Right cardiac atrium (tissue), 5 donors: ENCODE results near the gene TIAM2. TPM values are rescaled to one million over a fixed set of nuclear protein-coding genes. Genes with fewer than 3 reads are reported as not detected.
A peak's percentile ranks its signal among the peaks of the same experiment; 100 is the strongest.

Experiments
- ATAC-seq, 2 donors: fragments of 200-7000 bp; cut with Tn5 transposase; one replicate each; pipeline versions ENCODE4 v1.8.0 to v1.9.1; 2020; ENCODE audit warnings: moderate library complexity in 2 of 2, mild to moderate bottlenecking in 1 of 2
- DNase-seq, 3 donors: peaks; one replicate each; pipeline ENCODE4 v3.0.0-alpha.2; 2020
- H3K27ac ChIP-seq: one replicate; pipeline ENCODE4 v1.5.1; 2013; ENCODE audit warnings: mild to moderate bottlenecking, low read length, control low read depth, moderate library complexity
- H3K27me3 ChIP-seq: one replicate; pipeline ENCODE4 v1.6.1; 2013; ENCODE audit not compliant: control insufficient read depth, insufficient read depth
- H3K4me1 ChIP-seq: one replicate; pipeline ENCODE4 v1.6.1; 2013; ENCODE audit warnings: low read length; ENCODE audit not compliant: control insufficient read depth, insufficient read depth
- H3K4me3 ChIP-seq: one replicate; pipeline ENCODE4 v1.5.1; 2013; ENCODE audit warnings: low read length, control low read depth
- H3K9me3 ChIP-seq: one replicate; pipeline ENCODE4 v1.6.1; 2013; ENCODE audit warnings: low read length; ENCODE audit not compliant: control insufficient read depth
- WGBS: extraction: QIAGEN DNeasy Blood & Tissue Kit; methylation state at CpG from one replicate; pipeline ENCODE4 v1.1.7; 2013; 5-methylcytosine and 5-hydroxymethylcytosine counted together
- intact Hi-C, 4 donors: fragments of 100-400 bp; cut with DNase I; formaldehyde crosslinking; loops; one replicate each; pipeline versions ENCODE4 v1.11.0 to v1.14.0; 2022 to 2023
- polyA plus RNA-seq: library from polyadenylated mRNA; stranded (reverse); fragments of 200-250 nt; gene quantifications from one replicate; pipeline ENCODE4 v1.2.3, GENCODE V29; 2013
- total RNA-seq, 4 donors: library from RNA; stranded (reverse); fragmentation: NEBNext Ultra II Directional; extraction: Animal tissue kit (Norgen Biotek cat#: 25700); gene quantifications; one replicate each; pipeline ENCODE4 v1.2.1, GENCODE V29; 2021
- donor health status: healthy with polysubstance abuse.
- donor health status: DM: no; HTN: yes; CAD: no.
- donor health status: DM: no; HTN: no; CAD: no.
- donor health status: DM: no; HTN: yes; CAD: no; lungs with severe emphysema.
- donor health status: DM: yes; HTN: yes; CAD: no.

Gene TIAM2
- total and polyA plus RNA-seq, 5 donors = 6.6 to 13.9 (median 11.8) TPM

DNA sequence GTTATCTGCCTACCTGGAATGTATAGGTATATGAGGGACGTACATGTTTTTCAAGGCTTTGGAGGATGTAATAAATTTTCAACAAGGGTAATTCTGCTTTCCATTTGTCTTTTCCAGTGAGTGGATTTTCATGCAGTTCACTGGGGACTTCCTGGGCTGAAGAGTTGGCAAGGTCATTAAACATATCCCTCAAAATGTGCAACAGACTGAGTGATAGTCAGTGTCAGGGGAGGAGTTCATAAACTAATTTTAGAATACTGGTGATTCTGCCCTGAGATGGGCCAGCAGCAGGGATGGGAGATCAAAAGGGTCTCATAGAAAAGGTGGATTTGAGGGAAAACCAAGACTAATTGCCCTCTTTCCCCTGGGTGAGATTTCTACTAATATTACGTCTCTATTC, 146.4 kb downstream of the TIAM2 start:
- WGBS = 77% methylated on average over 2 of the region's 2 CpGs
- Histone ChIP-seq H3K4me3 (no peak overlapping the region), H3K27ac (no peak overlapping the region), H3K9me3 (no peaks in the 10 kb centered on the region), H3K4me1 (peaks cover 3% of the 10 kb centered on the region), H3K27me3 (no peaks in the 10 kb centered on the region)
- DNase-seq = no peak
- intact Hi-C loops = no loop called here
- ATAC-seq = peak in 1 of 2 donors; percentile 53

DNA sequence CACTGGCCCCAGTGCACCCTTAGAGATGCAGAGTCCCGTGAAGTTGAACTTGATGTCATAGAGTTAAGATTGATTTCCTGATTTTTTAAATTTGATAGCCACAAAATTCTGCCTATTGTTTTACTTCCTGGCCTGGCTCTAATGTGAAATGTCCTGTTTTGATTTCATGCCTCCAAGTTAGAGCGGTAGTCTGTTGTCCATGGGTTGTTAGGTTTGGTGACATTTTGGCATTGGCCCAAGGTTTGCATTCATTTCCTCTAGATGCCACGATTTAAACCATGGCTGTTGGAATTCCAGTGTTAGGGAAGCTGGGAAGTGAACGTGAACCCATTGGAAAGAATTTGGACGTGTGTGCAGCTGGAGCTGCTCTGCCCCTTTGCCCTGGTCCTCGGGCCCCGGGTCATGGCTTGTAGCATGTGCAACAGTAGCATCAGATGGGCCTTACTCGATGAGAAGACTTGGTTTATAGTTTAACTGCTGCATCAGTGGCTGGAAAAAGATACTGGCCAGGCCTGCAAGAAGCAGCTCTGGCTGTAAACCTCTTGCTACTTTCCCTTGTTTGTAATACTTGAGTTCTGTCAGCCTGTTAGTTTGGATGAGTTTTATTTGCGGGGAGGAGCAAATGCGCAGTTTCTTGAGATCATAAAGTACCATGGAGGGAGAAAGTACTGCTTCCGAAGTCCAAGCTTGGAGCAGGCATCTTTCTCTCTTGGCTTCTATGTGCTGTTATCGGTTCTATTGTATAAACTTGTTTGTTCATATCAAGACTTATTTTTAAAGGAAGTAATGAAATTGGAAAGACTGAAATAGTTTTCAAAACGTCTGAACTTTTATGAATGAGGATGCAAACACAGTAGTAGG, 147.3 kb downstream of the TIAM2 start:
- DNase-seq (no peak), ATAC-seq (peak; percentile 36 to 57)
- H3K27me3 ChIP-seq = no peaks in the 10 kb centered on the region
- H3K4me1 ChIP-seq = peaks cover 3% of the 10 kb centered on the region
- intact Hi-C loops = no loop called here
- H3K9me3 ChIP-seq = no peaks in the 10 kb centered on the region
- WGBS = 40% methylated on average over 13 of the region's 13 CpGs
- peak overlapping the region; percentile 67 for H3K27ac ChIP-seq
- H3K4me3 ChIP-seq = peak overlapping the region; percentile 34

DNA sequence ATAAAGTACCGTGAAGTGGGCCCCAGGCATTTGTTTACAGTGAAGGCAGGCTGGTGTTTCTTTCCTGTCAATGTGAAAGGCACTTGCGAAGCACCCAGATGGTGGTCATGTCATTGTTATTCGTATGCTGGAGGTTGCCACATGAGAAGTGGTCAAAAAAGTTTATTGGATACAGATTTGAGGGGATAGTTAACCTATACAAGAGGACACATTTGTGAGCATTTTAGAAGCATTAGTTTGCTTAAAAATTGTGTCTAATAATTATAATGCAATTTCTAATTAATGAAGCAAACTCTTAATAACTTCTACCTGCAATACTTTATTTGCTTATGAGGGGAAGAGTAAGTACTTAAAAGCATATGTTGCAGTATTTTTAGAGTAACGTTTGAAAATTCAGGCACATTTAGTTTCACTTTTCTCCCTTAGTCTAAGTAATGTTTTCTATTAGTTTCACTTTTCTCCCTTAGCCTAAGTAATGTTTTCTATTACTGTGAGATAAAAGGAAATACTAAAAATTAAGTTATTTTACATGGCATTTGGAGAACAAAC, 148.0 kb downstream of the TIAM2 start:
- intact Hi-C loops = no loop called here
- Histone ChIP-seq H3K4me3 (peak overlapping the region; percentile 34), H3K27me3 (no peaks in the 10 kb centered on the region), H3K27ac (peak overlapping the region; percentile 67), H3K9me3 (no peaks in the 10 kb centered on the region), H3K4me1 (peaks cover 3% of the 10 kb centered on the region)
- no peak for DNase-seq
- ATAC-seq = no peak
- WGBS = 24% methylated on average over 4 of the region's 4 CpGs

DNA sequence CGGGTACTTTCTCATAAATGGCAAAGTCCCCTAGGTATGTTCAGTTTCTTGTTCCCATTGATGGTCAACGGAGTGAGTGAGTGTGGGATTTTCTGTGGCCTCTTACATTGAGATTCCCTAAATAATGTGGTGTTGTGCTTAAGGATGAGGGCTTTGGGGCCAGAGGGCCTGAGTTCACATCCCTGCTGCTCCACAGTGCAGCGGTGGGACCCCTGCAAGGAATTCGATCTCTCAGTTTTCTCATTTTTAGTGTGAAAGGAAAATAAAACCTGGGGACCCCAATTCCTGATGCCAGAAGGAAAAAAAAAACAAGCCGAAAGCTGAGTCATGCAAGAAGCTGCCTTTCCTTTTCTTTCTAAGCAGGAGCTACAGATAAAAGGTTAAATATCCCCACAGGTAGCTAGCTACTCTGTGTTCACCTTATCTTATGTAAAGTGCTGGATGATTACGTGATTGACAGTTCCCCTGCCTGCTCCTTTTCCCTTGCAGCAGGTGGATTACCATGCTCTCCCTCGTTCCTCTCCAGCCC, 148.5 kb downstream of the TIAM2 start:
- Histone ChIP-seq H3K27ac (no peak overlapping the region), H3K9me3 (no peaks in the 10 kb centered on the region), H3K27me3 (no peaks in the 10 kb centered on the region), H3K4me3 (peak overlapping the region; percentile 34), H3K4me1 (peaks cover 3% of the 10 kb centered on the region)
- intact Hi-C loops = no loop called here
- WGBS = 70% methylated on average over 7 of the region's 7 CpGs
- ATAC-seq (no peak), DNase-seq (no peak)

DNA sequence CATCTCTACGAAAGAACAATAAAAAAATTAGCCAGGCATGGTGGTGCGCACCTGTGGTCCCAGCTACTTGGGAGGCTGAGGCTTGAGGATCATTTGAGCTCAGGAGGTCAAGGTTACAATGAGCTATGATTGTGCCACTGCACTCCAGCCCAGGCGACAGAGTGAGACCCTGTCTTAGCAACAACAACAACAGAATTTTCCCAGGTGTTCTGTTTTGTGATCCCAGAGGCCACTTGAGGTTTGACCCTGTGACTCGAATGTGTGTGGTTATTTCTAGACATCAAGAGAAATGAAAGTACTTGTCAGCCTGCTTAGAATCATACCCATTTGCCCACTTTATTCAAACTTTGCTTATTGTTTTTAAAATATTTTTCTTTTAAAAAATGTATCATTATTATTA, 151.1 kb downstream of the TIAM2 start:
- no peaks in the 10 kb centered on the region for H3K9me3 ChIP-seq
- ATAC-seq (no peak), DNase-seq (no peak)
- H3K4me1 ChIP-seq = peaks cover 3% of the 10 kb centered on the region
- H3K4me3 ChIP-seq = no peak overlapping the region
- H3K27me3 ChIP-seq = no peaks in the 10 kb centered on the region
- H3K27ac ChIP-seq = no peak overlapping the region
- intact Hi-C loops = no loop called here
- WGBS = 94% methylated on average over 4 of the region's 4 CpGs

DNA sequence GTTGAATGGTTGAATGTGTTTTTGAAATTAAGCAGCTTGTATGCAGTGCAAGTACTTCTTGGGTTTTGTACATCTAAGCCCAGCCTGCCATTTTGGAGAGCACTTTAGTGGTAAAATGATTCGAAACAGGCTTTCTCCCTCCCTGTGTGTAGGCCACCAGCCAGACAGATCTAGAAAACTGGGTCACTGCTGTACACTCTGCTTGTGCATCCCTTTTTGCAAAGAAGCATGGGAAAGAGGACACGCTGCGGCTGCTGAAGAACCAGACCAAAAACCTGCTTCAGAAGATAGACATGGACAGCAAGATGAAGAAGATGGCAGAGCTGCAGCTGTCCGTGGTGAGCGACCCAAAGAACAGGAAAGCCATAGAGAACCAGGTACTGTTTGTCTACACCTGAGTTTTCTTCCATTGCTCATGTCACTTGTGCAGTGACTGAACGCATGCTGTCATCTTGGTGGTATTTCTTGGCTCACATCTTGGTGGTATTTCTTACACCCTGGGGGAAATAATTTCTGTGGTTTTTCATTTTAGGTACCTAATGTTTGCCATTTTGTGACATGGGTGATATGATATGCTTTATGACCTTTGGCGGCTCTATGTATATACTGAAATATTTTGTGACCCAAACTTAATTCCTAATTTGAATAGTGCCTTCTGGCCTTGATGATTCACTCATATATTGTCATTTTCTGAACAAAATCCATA, 153.0 kb downstream of the TIAM2 start:
- intact Hi-C loops = no loop called here
- Histone ChIP-seq H3K9me3 (no peaks in the 10 kb centered on the region), H3K27me3 (no peaks in the 10 kb centered on the region), H3K4me1 (no peaks in the 10 kb centered on the region), H3K27ac (no peak overlapping the region), H3K4me3 (no peak overlapping the region)
- WGBS = 91% methylated on average over 7 of the region's 7 CpGs
- DNase-seq (no peak), ATAC-seq (no peak)

DNA sequence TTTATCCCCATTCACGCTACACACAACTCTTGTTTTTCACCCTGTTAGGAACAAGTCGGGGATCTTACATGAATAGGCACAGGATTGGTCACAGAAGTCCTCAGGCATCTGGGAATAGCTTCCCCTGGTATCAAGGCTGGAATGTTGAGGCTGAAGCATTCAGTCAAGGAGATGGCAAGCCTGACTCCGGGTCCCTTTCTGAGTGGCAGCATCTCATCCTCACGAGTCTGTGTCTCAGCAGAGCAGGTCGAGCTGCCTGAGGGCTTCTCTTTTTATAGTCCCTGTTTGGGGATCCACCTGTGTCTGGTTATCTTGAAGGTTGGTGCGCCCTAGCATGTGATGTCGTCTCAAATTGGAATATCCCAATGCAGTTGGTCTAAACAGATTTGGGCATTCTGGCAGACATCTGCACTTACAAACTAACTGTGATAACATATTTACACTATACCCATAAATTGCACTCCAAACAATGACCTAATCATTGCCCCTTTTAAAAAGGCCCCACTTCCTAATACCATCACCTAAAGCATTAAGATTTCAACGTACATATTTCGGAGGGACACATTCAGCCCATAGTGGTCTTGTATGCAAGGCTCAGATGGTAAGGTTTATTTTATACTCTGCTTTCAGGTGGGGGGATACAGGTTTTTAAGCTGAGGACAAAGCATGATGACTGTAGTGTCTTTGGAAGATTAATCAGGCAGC, 156.0 kb downstream of the TIAM2 start:
- ATAC-seq = no peak
- intact Hi-C loops = no loop called here
- Histone ChIP-seq H3K4me3 (no peak overlapping the region), H3K27me3 (no peaks in the 10 kb centered on the region), H3K27ac (no peak overlapping the region), H3K4me1 (no peaks in the 10 kb centered on the region), H3K9me3 (no peaks in the 10 kb centered on the region)
- no peak for DNase-seq
- 83% methylated on average over 9 of the region's 9 CpGs for WGBS

DNA sequence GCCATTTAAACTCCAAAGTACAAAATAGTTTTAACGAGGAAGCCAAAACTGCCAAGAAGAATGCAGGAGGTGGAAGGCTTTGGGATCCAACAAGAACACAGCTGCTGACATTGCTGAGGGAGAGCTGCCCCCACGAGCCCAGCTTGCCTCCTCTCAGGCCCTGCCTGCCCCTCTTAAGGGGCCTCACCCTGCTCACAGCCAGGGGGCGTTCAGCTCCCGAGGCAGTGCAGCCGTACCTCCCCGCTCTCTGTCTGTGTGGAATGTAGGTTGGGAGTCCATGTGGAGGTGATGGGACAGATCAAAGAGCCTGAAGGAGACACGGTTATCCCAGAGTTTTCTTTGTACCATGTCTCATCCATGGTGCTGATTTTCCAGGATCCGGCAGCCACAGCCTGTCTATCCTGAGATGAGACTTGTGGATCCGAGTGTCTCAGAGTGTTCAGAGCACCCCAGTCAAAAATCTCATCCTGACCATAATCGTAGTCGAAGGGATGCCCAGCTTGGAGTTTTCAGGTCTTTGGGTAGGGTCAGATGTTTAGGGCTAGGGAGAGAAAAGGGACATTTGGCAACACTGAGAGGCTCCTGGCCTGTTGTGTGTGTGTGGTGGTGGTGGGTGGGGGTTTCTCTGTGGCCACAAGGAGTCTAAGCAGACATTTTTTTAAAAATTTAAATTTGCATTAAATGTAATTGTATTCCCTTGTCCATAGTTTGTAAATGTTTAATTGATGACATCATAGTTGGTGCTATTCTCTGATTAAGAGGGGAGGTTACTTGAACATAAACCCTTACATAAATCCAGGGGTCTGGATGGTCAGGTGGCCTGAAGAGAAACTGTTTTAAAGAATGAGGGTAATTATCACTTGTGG, 157.3 kb downstream of the TIAM2 start:
- intact Hi-C loops = no loop called here
- Histone ChIP-seq H3K4me3 (no peak overlapping the region), H3K4me1 (no peaks in the 10 kb centered on the region), H3K27me3 (no peaks in the 10 kb centered on the region), H3K9me3 (no peaks in the 10 kb centered on the region), H3K27ac (no peak overlapping the region)
- ATAC-seq = no peak
- no peak for DNase-seq
- WGBS = 80% methylated on average over 11 of the region's 11 CpGs

DNA sequence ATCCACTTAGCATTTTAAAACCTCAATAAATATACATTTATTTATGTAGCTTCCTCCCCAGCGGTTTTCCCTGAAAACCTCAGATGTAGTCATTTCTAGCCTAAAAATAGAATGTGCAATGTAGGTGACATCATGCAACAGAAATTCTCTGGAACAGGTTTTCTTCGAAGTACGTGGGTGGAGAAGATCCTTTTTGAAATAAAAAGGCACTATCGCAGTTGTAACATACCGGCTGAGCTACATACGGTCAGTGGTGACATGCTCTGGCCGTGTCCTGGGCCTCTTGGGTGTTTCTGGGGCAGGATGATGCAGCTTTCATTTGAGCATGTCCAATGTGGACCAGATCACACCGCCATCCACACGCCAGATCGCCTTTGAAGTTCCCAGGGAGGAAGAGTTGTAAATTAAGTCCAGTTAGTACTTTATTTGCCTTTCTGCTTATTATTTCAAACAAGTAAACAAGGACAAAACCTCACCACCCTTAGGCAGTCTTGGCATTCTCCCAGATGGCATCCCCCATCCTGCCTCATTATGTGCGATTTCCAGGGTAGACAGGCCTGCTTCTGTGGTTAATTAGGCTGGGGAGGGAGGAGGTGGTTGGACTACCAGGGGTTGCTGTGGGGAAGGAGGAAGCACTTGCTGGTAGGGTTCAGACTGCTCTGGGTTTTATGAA, 159.2 kb downstream of the TIAM2 start:
- ATAC-seq (peak in 1 of 2 donors; percentile 50), DNase-seq (no peak)
- H3K4me3 ChIP-seq = no peak overlapping the region
- intact Hi-C loops = no loop called here
- H3K9me3 ChIP-seq = no peaks in the 10 kb centered on the region
- no peaks in the 10 kb centered on the region for H3K27me3 ChIP-seq
- no peaks in the 10 kb centered on the region for H3K4me1 ChIP-seq
- WGBS = 53% methylated on average over 11 of the region's 11 CpGs
- H3K27ac ChIP-seq = no peak overlapping the region
